CD4-positive, alpha-beta T cell (primary cell): ENCODE results near the gene PPP1R2. TPM values are rescaled to one million over a fixed set of nuclear protein-coding genes. Genes with fewer than 3 reads are reported as not detected.

Experiments
- ATAC-seq: fragments of 200-7000 bp; cut with Tn5 transposase; one replicate; pipeline ENCODE4 v1.10.0; 2022; ENCODE audit warnings: mild to moderate bottlenecking; ENCODE audit not compliant: poor library complexity
- CTCF ChIA-PET: fragments of 350-600 bp; sonication (Branson Sonifier 250); formaldehyde crosslinking; loops from one replicate; lab custom pipeline; 2021; ENCODE audit warnings: antibody characterized with exemption, inconsistent platforms; lab: Charles Lee
- POLR2A ChIA-PET: fragments of 350-600 bp; sonication (Branson Sonifier 250); formaldehyde crosslinking; loops from one replicate; lab custom pipeline; 2021; ENCODE audit warnings: antibody characterized with exemption, inconsistent platforms; lab: Charles Lee
- DNase-seq, 14 experiments: peaks; one replicate each; pipeline ENCODE4 v3.0.0-alpha.2; 2013 to 2020; ENCODE audit warnings: mixed read lengths in 2 of 14
- H3K27ac ChIP-seq, 2 donors: one replicate each; pipeline versions ENCODE4 v1.5.1 to v1.7.0; 2013; ENCODE audit warnings: low read length in 2 of 2, low read depth in 1 of 2, mild to moderate bottlenecking in 1 of 2
- H3K27me3 ChIP-seq, 2 experiments: 1 replicate in 1 of 2; 2 replicates in 1 of 2; pipeline versions ENCODE4 v1.6.1 to v1.7.0; 2013; ENCODE audit warnings: low read length in 2 of 2, control low read depth in 1 of 2, mild to moderate bottlenecking in 1 of 2, moderate library complexity in 1 of 2; ENCODE audit not compliant: insufficient read depth in 2 of 2, control insufficient read depth in 1 of 2
- H3K36me3 ChIP-seq: one replicate; pipeline ENCODE4 v1.6.1; 2013; ENCODE audit warnings: low read length, control low read depth; ENCODE audit not compliant: insufficient read depth
- H3K4me1 ChIP-seq: one replicate; pipeline ENCODE4 v1.6.1; 2013; ENCODE audit warnings: low read length, control low read depth; ENCODE audit not compliant: insufficient read depth
- H3K4me3 ChIP-seq: one replicate; pipeline ENCODE4 v1.5.1; 2013; ENCODE audit warnings: mild to moderate bottlenecking, low read length, moderate library complexity
- H3K9me3 ChIP-seq, 2 experiments: 1 replicate in 1 of 2; 2 replicates in 1 of 2; pipeline versions ENCODE4 v1.6.1 to v1.7.0; 2013; ENCODE audit warnings: low read length in 2 of 2, mild to moderate bottlenecking in 2 of 2, control low read depth in 1 of 2, moderate library complexity in 1 of 2; ENCODE audit not compliant: control insufficient read depth in 1 of 2, insufficient read depth in 1 of 2
- H3K27ac Mint-ChIP-seq: one replicate; pipeline ENCODE4 v1.8.0; 2020; ENCODE audit warnings: mixed read lengths
- H3K27me3 Mint-ChIP-seq: one replicate; pipeline ENCODE4 v1.8.0; 2021; ENCODE audit warnings: mixed read lengths
- H3K36me3 Mint-ChIP-seq: one replicate; pipeline ENCODE4 v1.8.0; 2021; ENCODE audit warnings: low read depth, mixed read lengths
- H3K4me1 Mint-ChIP-seq: one replicate; pipeline ENCODE4 v1.8.0; 2021; ENCODE audit warnings: low read depth, mixed read lengths
- H3K4me3 Mint-ChIP-seq: one replicate; pipeline ENCODE4 v1.8.0; 2020; ENCODE audit warnings: mild to moderate bottlenecking, mixed read lengths
- H3K9me3 Mint-ChIP-seq: one replicate; pipeline ENCODE4 v1.8.0; 2020; ENCODE audit warnings: mixed read lengths
- CTCF ChIP-seq: fragments of 200-600 bp; IDR thresholded peaks from one replicate; pipeline ENCODE4 v1.8.0; 2022; ENCODE audit warnings: antibody characterized with exemption, mild to moderate bottlenecking
- intact Hi-C, 2 experiments: fragments of 100-400 bp; cut with DNase I in 1 of 2; cut with micrococcal nuclease in 1 of 2; formaldehyde crosslinking; loops; one replicate each; pipeline versions ENCODE4 v1.15.1 to v1.9.0; 2023 to 2025; cut with DNase I, micrococcal nuclease
- total RNA-seq, 174 experiments: library from RNA in 2 of 174; stranded (reverse) in 2 of 174; gene quantifications; one replicate each; pipeline ENCODE4 v1.2.3 and lab custom pipeline; 2021 to 2026

PPP1R2 gene
- total RNA-seq, 2 experiments from 2014 or later: 205 to 210 TPM

- no peaks in the 10 kb centered on the region for H3K9me3 ChIP-seq
- H3K36me3 ChIP-seq: no peaks in the 10 kb centered on the region
- ChIA-PET CTCF (no interaction called here), POLR2A (no interaction called here)
- no peak overlapping the region for H3K4me3 ChIP-seq
- H3K27me3 ChIP-seq: no peaks in the 10 kb centered on the region
- ATAC-seq (no peak), DNase-seq (no peak)
- no peaks in the 10 kb centered on the region for H3K4me1 ChIP-seq
- Mint-ChIP-seq H3K36me3 (no peaks in the 10 kb centered on the region), H3K27me3 (no peaks in the 10 kb centered on the region), H3K27ac (no peak overlapping the region), H3K4me3 (no peak overlapping the region), H3K9me3 (no peaks in the 10 kb centered on the region), H3K4me1 (peaks cover 10% of the 10 kb centered on the region)
- no peak for TF ChIP-seq CTCF
- intact Hi-C loops: no loop called here
- H3K27ac ChIP-seq: no peak overlapping the region
Measured at GRCh38 chr3:195574497-195575304, 31.6 kb upstream of the PPP1R2 start.

GRCh38 chr3:195573611-195574496, 30.7 kb upstream of the PPP1R2 start:
- H3K4me3 ChIP-seq: no peak overlapping the region
- Mint-ChIP-seq H3K4me3 (no peak overlapping the region), H3K36me3 (no peaks in the 10 kb centered on the region), H3K27me3 (no peaks in the 10 kb centered on the region), H3K9me3 (no peaks in the 10 kb centered on the region), H3K4me1 (peaks cover 10% of the 10 kb centered on the region), H3K27ac (no peak overlapping the region)
- ChIA-PET POLR2A (interaction anchor here (0.6 kb wide), 1 partner anchor 281 kb away, joined by 3 read pairs; no protein-coding TSS in a partner anchor), CTCF (no interaction called here)
- no peaks in the 10 kb centered on the region for H3K4me1 ChIP-seq
- H3K27me3 ChIP-seq: no peaks in the 10 kb centered on the region
- TF ChIP-seq CTCF: no peak
- no peaks in the 10 kb centered on the region for H3K36me3 ChIP-seq
- DNase-seq: no peak
- no peak overlapping the region for H3K27ac ChIP-seq
- no peak for ATAC-seq
- intact Hi-C loops: no loop called here
- H3K9me3 ChIP-seq: no peaks in the 10 kb centered on the region

GRCh38 chr3:195571361-195571760, 28.2 kb upstream of the PPP1R2 start:
- POLR2A ChIA-PET: interaction anchor here (0.9 kb wide), 1 partner anchor 22 kb away, joined by 3 read pairs; no protein-coding TSS in a partner anchor
- no peaks in the 10 kb centered on the region for H3K9me3 Mint-ChIP-seq
- H3K27me3 Mint-ChIP-seq: no peaks in the 10 kb centered on the region
- CTCF ChIA-PET: no interaction called here
- no peak overlapping the region for H3K4me3 ChIP-seq
- DNase-seq: no peak
- H3K4me1 ChIP-seq: no peaks in the 10 kb centered on the region
- H3K27ac ChIP-seq: no peak overlapping the region
- H3K4me1 Mint-ChIP-seq: peaks cover 10% of the 10 kb centered on the region
- no peak for TF ChIP-seq CTCF
- no peaks in the 10 kb centered on the region for H3K36me3 ChIP-seq
- H3K27ac Mint-ChIP-seq: no peak overlapping the region
- H3K4me3 Mint-ChIP-seq: no peak overlapping the region
- ATAC-seq: no peak
- no peaks in the 10 kb centered on the region for H3K36me3 Mint-ChIP-seq
- no peaks in the 10 kb centered on the region for H3K27me3 ChIP-seq
- intact Hi-C loops: no loop called here
- H3K9me3 ChIP-seq: no peaks in the 10 kb centered on the region
